Uterus (tissue), 4 donors: Measurements from ENCODE around the gene PTPRN2. TPM values are rescaled to one million over a fixed set of nuclear protein-coding genes. Genes with fewer than 3 reads are reported as not detected.

ENCODE experiments used
- DNase-seq, 2 donors: peaks; one replicate each; pipeline ENCODE4 v3.0.0-alpha.2; 2019 to 2020
- H3K27ac ChIP-seq, 2 donors: fragments of 200-600 bp; sonication (generic); 1 replicate in 1 of 2; 2 replicates in 1 of 2; pipeline ENCODE4 v1.5.1; 2016 to 2018
- H3K27me3 ChIP-seq, 2 donors: fragments of 200-600 bp; sonication (generic); one replicate each; pipeline ENCODE4 v1.5.1; 2018 to 2019; ENCODE audit warnings: control low read depth in 1 of 2
- H3K36me3 ChIP-seq, 2 donors: fragments of 200-600 bp; sonication (generic); one replicate each; pipeline ENCODE4 v1.5.1; 2019; ENCODE audit warnings: control low read depth in 1 of 2
- H3K4me1 ChIP-seq, 2 donors: fragments of 200-600 bp; sonication (generic); one replicate each; pipeline ENCODE4 v1.5.1; 2018 to 2019; ENCODE audit warnings: control low read depth in 1 of 2
- H3K4me3 ChIP-seq, 2 donors: fragments of 200-600 bp; sonication (generic); 1 replicate in 1 of 2; 2 replicates in 1 of 2; pipeline ENCODE4 v1.5.1; 2018 to 2019; ENCODE audit warnings: mild to moderate bottlenecking in 1 of 2
- H3K9me3 ChIP-seq, 2 donors: fragments of 200-600 bp; sonication (generic); one replicate each; pipeline ENCODE4 v1.5.1; 2019; ENCODE audit warnings: control low read depth in 1 of 2
- CTCF ChIP-seq, 4 experiments: fragments of 200-600 bp in 2 of 4; fragments of 450-650 bp in 2 of 4; sonication (generic) in 2 of 4; IDR thresholded peaks; one replicate each; pipeline ENCODE4 v1.5.1; 2016 to 2019; ENCODE audit warnings: antibody characterized with exemption in 4 of 4, mild to moderate bottlenecking in 2 of 4, moderate library complexity in 1 of 4
- POLR2A ChIP-seq, 2 donors: fragments of 450-650 bp; IDR thresholded peaks; one replicate each; pipeline ENCODE4 v1.6.1; 2016; ENCODE audit warnings: antibody characterized with exemption in 2 of 2, mild to moderate bottlenecking in 1 of 2, moderate library complexity in 1 of 2
- intact Hi-C: fragments of 100-400 bp; cut with DNase I; formaldehyde crosslinking; loops from one replicate; pipeline ENCODE4 v1.15.1; 2023; ENCODE audit warnings: low total_unique reads
- total RNA-seq, 4 donors: library from RNA; depleted of rRNA in 3 of 4; stranded (reverse); fragments of >200 nt in 3 of 4; gene quantifications; one replicate each; pipeline versions ENCODE4 v1.1.0 to v1.2.4, GENCODE V29; 2014 to 2023
- donor health status: DM: yes; HTN: yes; CAD: no.

PTPRN2 gene
- total RNA-seq, 4 donors from 2014 or later, result 1.2 to 5.2 (median 2.3) TPM

GRCh38 chr7:157856873-157857577 lies 730.6 kb downstream of the PTPRN2 start:
- TF ChIP-seq CTCF (IDR thresholded peaks at IDR 0.05), result no peak
- TF ChIP-seq POLR2A (IDR thresholded peaks at IDR 0.05), result no peak
- no peak for DNase-seq
- Histone ChIP-seq H3K4me1 (no peaks in the 10 kb centered on the region), H3K27me3 (no peaks in the 10 kb centered on the region), H3K4me3 (no peak overlapping the region), H3K36me3 (no peaks in the 10 kb centered on the region), H3K9me3 (no peaks in the 10 kb centered on the region), H3K27ac (no peak overlapping the region)
- intact Hi-C loops, result no loop called here

GRCh38 chr7:157855452-157856213 lies 732.0 kb downstream of the PTPRN2 start:
- intact Hi-C loops, result no loop called here
- Histone ChIP-seq H3K4me1 (no peaks in the 10 kb centered on the region), H3K4me3 (no peak overlapping the region), H3K36me3 (no peaks in the 10 kb centered on the region), H3K27ac (no peak overlapping the region), H3K9me3 (no peaks in the 10 kb centered on the region), H3K27me3 (no peaks in the 10 kb centered on the region)
- DNase-seq, result no peak
- TF ChIP-seq CTCF (IDR thresholded peaks at IDR 0.05) (no peak), POLR2A (IDR thresholded peaks at IDR 0.05) (no peak)

GRCh38 chr7:157855016-157855415 lies 732.6 kb downstream of the PTPRN2 start:
- H3K27ac ChIP-seq, result no peak overlapping the region
- TF ChIP-seq CTCF (IDR thresholded peaks at IDR 0.05) (no peak), POLR2A (IDR thresholded peaks at IDR 0.05) (no peak)
- intact Hi-C loops, result no loop called here
- H3K9me3 ChIP-seq, result no peaks in the 10 kb centered on the region
- no peaks in the 10 kb centered on the region for H3K27me3 ChIP-seq
- DNase-seq, result no peak
- no peak overlapping the region for H3K4me3 ChIP-seq
- H3K36me3 ChIP-seq, result no peaks in the 10 kb centered on the region
- no peaks in the 10 kb centered on the region for H3K4me1 ChIP-seq

GRCh38 chr7:157854066-157854891 lies 733.3 kb downstream of the PTPRN2 start:
- TF ChIP-seq CTCF (IDR thresholded peaks at IDR 0.05) (no peak), POLR2A (IDR thresholded peaks at IDR 0.05) (no peak)

GRCh38 chr7:157853789-157854065 lies 733.9 kb downstream of the PTPRN2 start:
- Histone ChIP-seq H3K9me3 (no peaks in the 10 kb centered on the region), H3K4me3 (no peak overlapping the region), H3K27me3 (no peaks in the 10 kb centered on the region), H3K4me1 (no peaks in the 10 kb centered on the region), H3K36me3 (no peaks in the 10 kb centered on the region), H3K27ac (no peak overlapping the region)
- intact Hi-C loops, result no loop called here
- DNase-seq, result no peak
- TF ChIP-seq CTCF (IDR thresholded peaks at IDR 0.05), result no peak
- TF ChIP-seq POLR2A (IDR thresholded peaks at IDR 0.05), result no peak

More at GRCh38 chr7:157854066-157854891, 733.3 kb downstream of the PTPRN2 start:
- H3K36me3 ChIP-seq, result no peaks in the 10 kb centered on the region
- no peaks in the 10 kb centered on the region for H3K27me3 ChIP-seq
- no peak for DNase-seq
- no peaks in the 10 kb centered on the region for H3K4me1 ChIP-seq
- intact Hi-C loops, result no loop called here
- no peak overlapping the region for H3K4me3 ChIP-seq
- no peak overlapping the region for H3K27ac ChIP-seq
- H3K9me3 ChIP-seq, result no peaks in the 10 kb centered on the region
